GM13976 (cell line): ENCODE data around the gene BPI.

ENCODE experiments used
- DNase-seq: peaks from one replicate; pipeline ENCODE4 v3.0.0; 2012; ENCODE audit warnings: low spot score
- CTCF ChIP-seq: IDR thresholded peaks from 2 replicates; pipeline ENCODE4 v1.5.1; 2012; ENCODE audit warnings: borderline replicate concordance, mild to moderate bottlenecking; ENCODE audit not compliant: insufficient read depth; ENCODE audit errors: extremely low read depth, missing control alignments, control extremely low read depth
- in situ Hi-C: fragments of 300-500 bp; cut with MboI; formaldehyde crosslinking; loops from one replicate; pipeline ENCODE4 v1.12.0; 2022; ENCODE audit warnings: low sequenced_read_pairs, mixed read lengths, inconsistent platforms; ENCODE audit not compliant: unreplicated experiment

The BPI gene

DNA sequence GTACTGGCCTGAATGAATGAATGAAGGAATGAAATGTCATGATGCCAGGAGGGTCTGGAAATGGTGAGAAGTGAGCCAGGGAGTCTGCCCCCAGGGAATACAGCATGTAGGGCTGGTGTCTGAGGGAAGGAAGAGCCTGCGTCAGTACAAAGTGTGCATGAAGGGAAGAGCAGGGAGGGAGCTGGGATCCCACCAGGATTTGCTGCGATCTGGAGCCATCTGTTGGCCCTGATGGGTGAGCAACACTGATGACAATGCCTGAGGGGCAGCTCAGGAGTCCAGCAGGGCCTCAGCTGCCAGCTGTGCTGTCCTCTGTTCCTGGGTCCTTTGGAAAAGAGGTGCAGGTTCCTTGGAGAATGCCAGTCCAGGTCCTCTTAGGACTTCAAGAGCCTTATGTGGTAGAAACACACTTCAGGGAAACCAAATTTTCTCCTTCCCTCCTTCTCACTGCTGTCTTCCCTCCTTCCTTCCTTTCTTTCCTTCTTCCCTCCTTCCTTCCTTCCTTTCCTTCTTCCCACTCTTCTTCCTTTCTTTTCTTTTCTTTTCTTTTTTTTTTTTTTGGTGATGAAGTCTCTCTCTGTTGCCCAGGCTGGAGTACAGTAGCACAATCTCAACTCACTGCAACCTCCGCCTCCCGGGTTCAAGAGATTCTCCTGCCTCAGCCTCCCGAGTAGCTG, 11.5 kb downstream of the BPI start:
- no peak for TF ChIP-seq CTCF
- in situ Hi-C loops = no loop called here
- no peak for DNase-seq

DNA sequence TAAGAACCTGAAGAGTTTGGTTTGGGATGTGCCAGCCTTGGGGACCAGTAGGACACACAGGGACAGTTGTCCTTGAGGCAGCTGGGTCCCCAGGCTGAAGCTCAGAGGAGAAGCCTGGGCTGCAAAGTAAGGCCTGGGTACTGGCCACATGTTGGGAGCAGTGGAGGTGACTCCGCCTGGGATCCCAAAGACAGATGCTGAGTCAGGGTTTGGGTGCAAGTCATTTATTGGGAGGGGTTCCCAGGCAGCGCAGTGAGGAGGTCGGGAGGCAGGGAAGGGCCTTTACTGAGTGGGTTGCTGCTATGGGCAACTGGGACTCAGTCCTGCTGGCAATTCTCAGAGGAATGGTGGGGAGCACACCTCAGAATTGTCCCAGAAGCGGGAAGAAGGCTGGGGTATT, 12.4 kb downstream of the BPI start:
- in situ Hi-C loops = no loop called here
- no peak for DNase-seq
- no peak for TF ChIP-seq CTCF

DNA sequence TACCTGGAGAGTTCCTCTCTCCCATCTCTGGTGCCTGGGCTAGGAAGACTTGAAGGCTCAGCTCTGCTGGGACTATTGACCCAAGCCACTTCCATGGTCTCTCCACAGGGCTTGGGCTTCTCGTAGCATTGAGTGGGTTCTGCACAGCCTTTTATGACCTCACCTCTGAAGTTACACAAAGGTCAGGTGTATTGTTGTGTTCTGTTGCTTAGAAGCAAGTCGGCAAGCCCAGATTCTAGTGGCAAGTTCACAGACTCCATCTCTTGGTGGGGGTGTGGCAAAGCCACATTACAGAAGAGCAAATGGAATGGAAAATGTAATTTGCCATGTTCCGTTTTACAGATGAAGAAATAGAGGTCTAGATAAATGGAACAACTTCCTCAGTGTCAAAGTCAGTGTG, 13.5 kb downstream of the BPI start:
- DNase-seq = no peak
- no peak for TF ChIP-seq CTCF
- in situ Hi-C loops = no loop called here

- in situ Hi-C loops = no loop called here
- no peak for DNase-seq
- TF ChIP-seq CTCF = no peak
These were observed 16.3 kb downstream of the BPI start for GRCh38 chr20:38320221-38320620.

DNA sequence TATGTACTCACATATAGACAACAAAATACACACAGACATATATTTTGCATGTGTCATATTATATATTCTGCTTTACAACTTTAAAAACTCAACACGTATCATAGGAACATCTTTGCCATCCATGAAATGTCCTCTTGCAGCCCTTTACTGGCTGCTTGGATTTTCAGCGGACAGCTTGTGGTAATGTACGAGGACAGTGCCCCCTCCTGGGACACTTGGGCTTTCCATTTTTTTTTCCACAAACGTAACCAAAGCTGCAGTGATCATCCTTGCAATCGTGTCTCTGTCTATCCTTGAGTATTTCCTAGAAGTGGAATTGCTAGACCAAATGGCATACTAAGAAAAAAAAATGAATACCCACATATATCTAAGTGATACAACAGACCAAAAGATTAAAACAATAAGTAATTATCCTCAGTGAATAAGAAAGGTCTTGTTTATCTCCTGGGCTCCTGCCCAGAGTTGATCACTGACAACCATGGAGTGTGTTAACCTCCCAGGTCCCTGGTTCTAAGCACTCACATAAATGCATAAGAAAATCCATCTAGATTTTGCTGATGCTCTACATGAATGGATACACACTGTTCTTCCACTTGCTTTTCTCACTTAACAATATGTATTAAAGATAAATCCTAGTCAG, 18.1 kb downstream of the BPI start:
- in situ Hi-C loops = no loop called here
- no peak for DNase-seq
- no peak for TF ChIP-seq CTCF

DNA sequence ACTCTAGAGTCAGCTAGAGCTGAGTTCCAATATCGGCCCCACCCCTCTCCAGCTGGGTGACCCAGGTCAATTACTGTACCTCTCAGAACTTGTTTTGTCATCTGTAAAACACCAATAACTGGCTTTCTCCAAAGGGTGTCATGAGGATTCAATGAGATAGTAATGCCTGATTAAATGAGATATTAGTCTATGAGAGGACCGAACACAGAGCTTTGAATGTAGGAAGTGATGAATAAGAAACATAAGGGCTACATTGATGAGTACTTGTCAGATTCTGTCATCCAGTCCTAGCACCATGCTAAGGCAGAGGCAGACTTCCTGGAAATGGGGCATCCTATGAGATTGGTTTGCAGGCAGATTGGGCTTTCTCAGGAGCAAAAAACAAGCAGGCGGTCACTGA, 20.2 kb downstream of the BPI start:
- in situ Hi-C loops = no loop called here
- no peak for DNase-seq
- TF ChIP-seq CTCF = no peak
